Smooth muscle cell (in vitro differentiated cells): ENCODE data around the gene KDM2A. TPM values are rescaled to one million over a fixed set of nuclear protein-coding genes. Genes with fewer than 3 reads are reported as not detected.

ENCODE experiments used
- DNase-seq: peaks from one replicate; lab custom pipeline; 2025; ENCODE audit not compliant: unreplicated experiment; lab: John Stamatoyannopoulos, UW
- H2AFZ ChIP-seq: fragments of 200-600 bp; sonication (generic); 2 replicates; pipeline ENCODE4 v1.6.0; 2016; ENCODE audit warnings: antibody characterized with exemption, low read depth, mild to moderate bottlenecking
- H3F3A ChIP-seq: fragments of 200-600 bp; sonication (generic); 2 replicates; pipeline ENCODE4 v1.6.0; 2017; ENCODE audit warnings: antibody characterized with exemption, low read depth
- H3K27ac ChIP-seq: fragments of 200-600 bp; sonication (generic); 2 replicates; pipeline ENCODE4 v1.5.1; 2016; ENCODE audit warnings: low read depth, mild to moderate bottlenecking
- H3K27me3 ChIP-seq: fragments of 200-600 bp; sonication (generic); 2 replicates; pipeline ENCODE4 v1.6.1; 2016; ENCODE audit warnings: low read depth, mild to moderate bottlenecking
- H3K36me3 ChIP-seq: fragments of 200-600 bp; sonication (generic); 2 replicates; pipeline ENCODE4 v1.5.1; 2016; ENCODE audit warnings: low read depth
- H3K4me1 ChIP-seq: fragments of 200-600 bp; sonication (generic); 2 replicates; pipeline ENCODE4 v1.5.1; 2016; ENCODE audit warnings: low read depth
- H3K4me2 ChIP-seq: fragments of 200-600 bp; sonication (generic); 2 replicates; pipeline ENCODE4 v1.6.0; 2016; ENCODE audit warnings: mild to moderate bottlenecking
- H3K4me3 ChIP-seq: fragments of 200-600 bp; sonication (generic); 2 replicates; pipeline ENCODE4 v1.5.1; 2016; ENCODE audit warnings: mild to moderate bottlenecking
- H3K79me2 ChIP-seq: fragments of 200-600 bp; sonication (generic); 2 replicates; pipeline ENCODE4 v1.6.0; 2016; ENCODE audit warnings: low read depth, mild to moderate bottlenecking
- H3K9ac ChIP-seq: fragments of 200-600 bp; sonication (generic); 2 replicates; pipeline ENCODE4 v1.6.0; 2016; ENCODE audit warnings: low read depth
- H3K9me3 ChIP-seq: fragments of 200-600 bp; sonication (generic); replicated peaks from 2 replicates; pipeline ENCODE4 v1.5.1; 2016; ENCODE audit warnings: low read depth
- H4K20me1 ChIP-seq: fragments of 200-600 bp; sonication (generic); 2 replicates; pipeline ENCODE4 v1.6.0; 2016; ENCODE audit warnings: low read depth
- CTCF ChIP-seq: fragments of 200-600 bp; sonication (generic); IDR thresholded peaks from 2 replicates; pipeline ENCODE4 v1.5.1; 2017; ENCODE audit warnings: borderline replicate concordance, mild to moderate bottlenecking, antibody characterized with exemption; ENCODE audit not compliant: insufficient read depth, poor library complexity, severe bottlenecking
- WGBS: methylation state at CpG from one replicate; pipeline ENCODE4 v1.1.7; 2016; ENCODE audit warnings: low lambda C conversion rate; 5-methylcytosine and 5-hydroxymethylcytosine counted together
- polyA plus RNA-seq: library from polyadenylated mRNA; unstranded; fragments of >200 nt; fragmentation: Nextera tagmentation; extraction: Ambion mirVana; gene quantifications from 2 replicates; pipeline ENCODE4 v1.2.1, GENCODE V29; 2016
- total RNA-seq: library from RNA; depleted of rRNA; stranded (reverse); fragments of >200 nt; gene quantifications from 2 replicates; pipeline ENCODE4 v1.2.3, GENCODE V29; 2014

Gene KDM2A
- total and polyA plus RNA-seq, 2 experiments from 2014 or later = 18.9 to 44.9 TPM

GRCh38 chr11:67267188-67268080 is 148.4 kb downstream of the KDM2A start:
- H3K4me3 ChIP-seq = peak overlapping the region; percentile 92
- TF ChIP-seq CTCF = no peak
- H2AFZ ChIP-seq = no peak overlapping the region
- WGBS = 47% methylated on average over 29 of the region's 30 CpGs
- no peaks in the 10 kb centered on the region for H3K36me3 ChIP-seq
- H4K20me1 ChIP-seq = peaks cover 51% of the 10 kb centered on the region
- H3K4me1 ChIP-seq = peaks cover 23% of the 10 kb centered on the region
- peak overlapping the region; percentile 100 for H3K4me2 ChIP-seq
- no peaks in the 10 kb centered on the region for H3F3A ChIP-seq
- H3K79me2 ChIP-seq = peaks cover 64% of the 10 kb centered on the region
- no peak for DNase-seq
- H3K27ac ChIP-seq = no peak overlapping the region
- no peaks in the 10 kb centered on the region for H3K27me3 ChIP-seq
- H3K9me3 ChIP-seq = no peaks in the 10 kb centered on the region
- H3K9ac ChIP-seq = peak overlapping the region; percentile 71

- Histone ChIP-seq H2AFZ (no peak overlapping the region), H3K27ac (no peak overlapping the region), H3K79me2 (peaks cover 73% of the 10 kb centered on the region), H3K9me3 (no peaks in the 10 kb centered on the region), H3K36me3 (no peaks in the 10 kb centered on the region), H3K9ac (no peak overlapping the region), H3F3A (no peaks in the 10 kb centered on the region), H4K20me1 (peaks cover 60% of the 10 kb centered on the region), H3K4me1 (peaks cover 23% of the 10 kb centered on the region), H3K4me3 (peak overlapping the region; percentile 92), H3K4me2 (peak overlapping the region; percentile 100), H3K27me3 (no peaks in the 10 kb centered on the region)
- no peak for TF ChIP-seq CTCF
- WGBS = 87% methylated on average over 21 of the region's 21 CpGs
- DNase-seq = no peak
Measured at GRCh38 chr11:67268081-67268961, 149.3 kb downstream of the KDM2A start.

- Histone ChIP-seq H3K4me3 (no peak overlapping the region), H3K36me3 (no peaks in the 10 kb centered on the region), H3K4me1 (peaks cover 26% of the 10 kb centered on the region), H3F3A (no peaks in the 10 kb centered on the region), H3K9ac (no peak overlapping the region), H2AFZ (no peak overlapping the region), H3K4me2 (peak overlapping the region; percentile 42), H3K27me3 (no peaks in the 10 kb centered on the region), H4K20me1 (peaks cover 66% of the 10 kb centered on the region), H3K9me3 (no peaks in the 10 kb centered on the region), H3K27ac (no peak overlapping the region), H3K79me2 (peaks cover 79% of the 10 kb centered on the region)
- DNase-seq = no peak
- TF ChIP-seq CTCF = no peak
- WGBS = 96% methylated on average over 13 of the region's 13 CpGs
Measured at GRCh38 chr11:67268962-67269268, 149.9 kb downstream of the KDM2A start.
